ENCODE measurements around the gene MRPL11. TPM values are rescaled to one million over a fixed set of nuclear protein-coding genes. Genes with fewer than 3 reads are reported as not detected.

The MRPL11 gene
- total and polyA plus RNA-seq, 2 of the 13 experiments (the other 11 are each of a cell fraction or from before 2014, with no cell fraction given), result 72.9 to 176 TPM

GRCh38 chr11:66386171-66387069 lies 52.2 kb downstream of the MRPL11 start (continued):
- TF ChIP-seq SMC3 (IDR thresholded peaks at IDR 0.05; ENCODE audit: low read length) (peak; percentile 41; the same call in 1 of the 2 replicates), MIER2 (CRISPR knock-in tag; IDR thresholded peaks at IDR 0.05) (0 out of 2 replicates have a peak, but pooled peaks have one; percentile 32), ARNT2 (CRISPR knock-in tag; IDR thresholded peaks at IDR 0.05; ENCODE audit: low read depth) (0 out of 2 replicates have a peak, but pooled peaks have one; percentile 11), ZBTB33 (CRISPR knock-in tag; IDR thresholded peaks at IDR 0.05) (0 out of 2 replicates have a peak, but pooled peaks have one; percentile 44), RORA (CRISPR knock-in tag; IDR thresholded peaks at IDR 0.05) (no peak), SAP130 (CRISPR knock-in tag; IDR thresholded peaks at IDR 0.05; ENCODE audit: low read depth) (peak; percentile 32), CREB1 (IDR thresholded peaks at IDR 0.05) (no peak), CREB1 (CRISPR knock-in tag; IDR thresholded peaks at IDR 0.05) (peak; percentile 52), RNF219 (CRISPR knock-in tag; IDR thresholded peaks at IDR 0.05) (no peak), CEBPB (IDR thresholded peaks at IDR 0.05; ENCODE audit: borderline replicate concordance, low read depth, low read length) (peak; percentile 88), ZNF780A (CRISPR knock-in tag; IDR thresholded peaks at IDR 0.05) (no peak), THAP11 (CRISPR knock-in tag; IDR thresholded peaks at IDR 0.05) (0 out of 2 replicates have a peak, but pooled peaks have one; percentile 47), XRCC5 (optimal IDR thresholded peaks at IDR 0.05; ENCODE audit: low read length) (peak; percentile 68), NFIB (CRISPR knock-in tag; IDR thresholded peaks at IDR 0.05; ENCODE audit: borderline replicate concordance) (no peak), ZKSCAN1 (IDR thresholded peaks at IDR 0.05; ENCODE audit: low read length) (no peak)
- TF ChIP-seq, protein P1, sequence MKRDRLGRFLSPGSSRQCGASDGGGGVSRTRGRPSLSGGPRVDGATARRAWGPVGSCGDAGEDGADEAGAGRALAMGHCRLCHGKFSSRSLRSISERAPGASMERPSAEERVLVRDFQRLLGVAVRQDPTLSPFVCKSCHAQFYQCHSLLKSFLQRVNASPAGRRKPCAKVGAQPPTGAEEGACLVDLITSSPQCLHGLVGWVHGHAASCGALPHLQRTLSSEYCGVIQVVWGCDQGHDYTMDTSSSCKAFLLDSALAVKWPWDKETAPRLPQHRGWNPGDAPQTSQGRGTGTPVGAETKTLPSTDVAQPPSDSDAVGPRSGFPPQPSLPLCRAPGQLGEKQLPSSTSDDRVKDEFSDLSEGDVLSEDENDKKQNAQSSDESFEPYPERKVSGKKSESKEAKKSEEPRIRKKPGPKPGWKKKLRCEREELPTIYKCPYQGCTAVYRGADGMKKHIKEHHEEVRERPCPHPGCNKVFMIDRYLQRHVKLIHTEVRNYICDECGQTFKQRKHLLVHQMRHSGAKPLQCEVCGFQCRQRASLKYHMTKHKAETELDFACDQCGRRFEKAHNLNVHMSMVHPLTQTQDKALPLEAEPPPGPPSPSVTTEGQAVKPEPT (CRISPR knock-in tag; IDR thresholded peaks at IDR 0.05; ENCODE audit: low read depth), result no peak
- TF ChIP-seq, protein P2, sequence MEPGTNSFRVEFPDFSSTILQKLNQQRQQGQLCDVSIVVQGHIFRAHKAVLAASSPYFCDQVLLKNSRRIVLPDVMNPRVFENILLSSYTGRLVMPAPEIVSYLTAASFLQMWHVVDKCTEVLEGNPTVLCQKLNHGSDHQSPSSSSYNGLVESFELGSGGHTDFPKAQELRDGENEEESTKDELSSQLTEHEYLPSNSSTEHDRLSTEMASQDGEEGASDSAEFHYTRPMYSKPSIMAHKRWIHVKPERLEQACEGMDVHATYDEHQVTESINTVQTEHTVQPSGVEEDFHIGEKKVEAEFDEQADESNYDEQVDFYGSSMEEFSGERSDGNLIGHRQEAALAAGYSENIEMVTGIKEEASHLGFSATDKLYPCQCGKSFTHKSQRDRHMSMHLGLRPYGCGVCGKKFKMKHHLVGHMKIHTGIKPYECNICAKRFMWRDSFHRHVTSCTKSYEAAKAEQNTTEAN (CRISPR knock-in tag; conservative IDR thresholded peaks at IDR 0.05), result no peak
- TF ChIP-seq, protein P3, sequence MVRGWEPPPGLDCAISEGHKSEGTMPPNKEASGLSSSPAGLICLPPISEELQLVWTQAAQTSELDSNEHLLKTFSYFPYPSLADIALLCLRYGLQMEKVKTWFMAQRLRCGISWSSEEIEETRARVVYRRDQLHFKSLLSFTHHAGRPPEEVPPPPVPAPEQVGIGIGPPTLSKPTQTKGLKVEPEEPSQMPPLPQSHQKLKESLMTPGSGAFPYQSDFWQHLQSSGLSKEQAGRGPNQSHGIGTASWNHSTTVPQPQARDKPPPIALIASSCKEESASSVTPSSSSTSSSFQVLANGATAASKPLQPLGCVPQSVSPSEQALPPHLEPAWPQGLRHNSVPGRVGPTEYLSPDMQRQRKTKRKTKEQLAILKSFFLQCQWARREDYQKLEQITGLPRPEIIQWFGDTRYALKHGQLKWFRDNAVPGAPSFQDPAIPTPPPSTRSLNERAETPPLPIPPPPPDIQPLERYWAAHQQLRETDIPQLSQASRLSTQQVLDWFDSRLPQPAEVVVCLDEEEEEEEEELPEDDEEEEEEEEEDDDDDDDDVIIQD (CRISPR knock-in tag; IDR thresholded peaks at IDR 0.05; ENCODE audit: low read depth), result peak; percentile 33; the same call in 1 of the 2 replicates

Data from HepG2 (cell line).